GM21367 (cell line): ENCODE results near the gene TMEM35A.
"Not testable (repeated sequence)": the region's sequence is repeated elsewhere in the genome, so short reads cannot be mapped to it uniquely, and the experiment has no call there.

ENCODE experiments used
- ATAC-seq: cut with Tn5 transposase; IDR thresholded peaks from one replicate; pipeline ENCODE4 v1.9.1; 2021; ENCODE audit not compliant: unreplicated experiment

Gene TMEM35A, protein sequence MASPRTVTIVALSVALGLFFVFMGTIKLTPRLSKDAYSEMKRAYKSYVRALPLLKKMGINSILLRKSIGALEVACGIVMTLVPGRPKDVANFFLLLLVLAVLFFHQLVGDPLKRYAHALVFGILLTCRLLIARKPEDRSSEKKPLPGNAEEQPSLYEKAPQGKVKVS

DNA sequence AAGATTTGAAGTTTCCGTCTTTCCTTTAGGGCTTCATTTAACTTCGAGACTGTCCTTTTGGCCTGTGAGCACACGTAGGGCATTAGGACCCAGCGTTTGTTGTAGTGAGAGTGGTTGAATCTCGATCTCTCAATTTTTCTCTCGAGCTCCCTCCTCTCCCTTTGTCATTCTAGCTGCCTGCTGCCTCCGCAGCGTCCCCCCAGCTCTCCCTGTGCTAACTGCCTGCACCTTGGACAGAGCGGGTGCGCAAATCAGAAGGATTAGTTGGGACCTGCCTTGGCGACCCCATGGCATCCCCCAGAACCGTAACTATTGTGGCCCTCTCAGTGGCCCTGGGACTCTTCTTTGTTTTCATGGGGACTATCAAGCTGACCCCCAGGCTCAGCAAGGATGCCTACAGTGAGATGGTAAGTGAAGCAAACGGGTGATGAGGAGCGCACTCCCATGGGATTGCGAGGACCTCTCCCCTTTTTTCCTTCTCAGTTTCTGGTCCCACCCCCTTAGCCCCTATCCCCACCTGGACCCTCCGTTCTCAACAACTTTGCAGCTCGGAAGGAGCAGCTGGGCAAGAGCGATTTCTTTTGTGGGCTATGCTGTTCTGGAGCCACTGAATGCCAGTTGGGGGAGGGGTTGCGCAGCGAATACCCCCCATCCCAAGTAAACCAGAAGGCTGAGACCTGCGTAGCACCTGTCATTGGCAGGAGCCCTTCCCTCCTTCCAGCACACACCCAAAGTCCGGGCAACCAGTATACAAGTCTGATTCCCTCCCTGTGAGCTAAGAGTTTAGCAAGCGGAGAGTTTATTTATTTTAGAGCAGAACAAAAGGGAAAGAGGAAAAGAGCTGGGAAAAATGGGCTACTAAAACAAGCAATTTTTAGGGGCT is at the start of gene TMEM35A:
TMEM35A (plus strand) TSS at position 164 of the 883 bp plus-strand sequence; CDS start at position 288, 124 bp downstream.
- ATAC-seq: no peak

DNA sequence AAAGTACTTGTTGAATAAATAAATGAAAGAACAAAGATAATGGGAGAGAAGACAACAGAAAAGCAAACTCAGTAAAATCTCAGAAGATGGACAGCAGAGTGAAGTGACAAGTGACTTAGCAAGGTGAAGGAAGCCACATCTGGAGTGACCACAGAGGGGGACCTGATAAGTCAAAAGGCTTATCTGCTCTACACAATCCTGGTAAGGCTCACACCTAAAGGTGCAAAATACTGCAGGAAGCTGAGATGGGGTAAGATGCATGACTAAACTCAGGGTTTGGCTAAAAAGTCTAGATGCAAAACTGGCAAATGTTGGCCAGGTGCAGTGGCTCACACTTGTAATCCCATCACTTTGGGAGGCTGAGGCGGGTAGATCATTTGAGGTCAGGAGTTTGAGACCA is 49.0 kb upstream of the TMEM35A start:
- no peak for ATAC-seq

DNA sequence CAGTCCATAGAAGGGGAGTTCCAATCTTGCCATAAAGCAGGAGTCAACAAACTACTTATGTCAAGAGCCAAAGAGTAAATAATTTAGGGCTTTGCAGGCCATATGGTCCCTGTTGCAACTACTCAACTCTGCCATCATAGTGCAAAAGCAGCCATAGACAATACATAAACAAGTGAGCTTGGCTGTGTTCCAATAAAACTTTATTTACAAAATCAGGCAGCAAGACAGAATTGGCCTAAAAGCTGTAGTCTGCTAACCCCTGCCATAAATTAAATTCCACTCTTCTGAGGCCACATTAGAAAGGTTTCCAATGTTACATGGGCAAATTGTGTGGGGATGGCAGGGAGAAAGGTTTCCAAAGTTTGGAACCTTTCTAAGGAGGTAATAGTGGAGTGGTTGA is 41.4 kb upstream of the TMEM35A start:
- ATAC-seq: no peak

DNA sequence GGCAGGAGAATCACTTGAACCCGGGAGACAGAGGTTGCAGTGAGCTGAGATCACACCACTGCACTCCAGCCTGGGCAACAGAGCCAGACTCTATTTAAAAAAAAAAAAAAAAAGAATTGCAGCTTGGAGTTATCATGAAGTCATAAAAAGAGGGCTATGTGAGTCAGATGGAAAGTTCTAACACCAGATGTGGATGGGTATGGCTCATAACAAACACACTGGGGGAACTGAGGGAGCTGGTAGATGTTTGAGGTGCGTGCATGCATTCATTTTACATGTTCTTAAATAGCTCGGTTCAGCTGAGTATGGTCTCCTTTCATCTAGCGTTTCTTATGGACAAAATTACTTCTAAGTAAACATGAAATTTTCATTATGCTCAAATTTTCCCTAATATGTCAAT is 38.5 kb upstream of the TMEM35A start:
- no peak for ATAC-seq

DNA sequence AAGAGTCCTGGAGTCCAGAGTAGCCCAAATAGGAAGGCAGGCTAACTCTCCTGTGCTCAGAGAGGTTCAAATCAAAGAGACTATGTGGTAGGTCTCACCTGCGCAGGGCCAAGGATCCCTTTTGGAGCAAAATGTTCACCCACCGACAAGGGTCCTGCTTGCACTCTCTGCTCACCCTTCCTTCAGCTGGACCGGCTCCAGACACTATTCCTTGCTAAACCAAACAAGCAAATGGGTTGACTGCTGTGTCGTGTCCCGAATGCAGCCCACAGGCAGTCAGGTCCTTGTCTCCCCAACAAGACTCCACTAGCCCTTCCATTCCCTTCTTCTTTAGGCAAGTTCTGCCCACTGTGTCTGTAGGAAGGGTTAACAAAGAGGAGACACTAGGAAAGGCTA is 27.5 kb upstream of the TMEM35A start:
- ATAC-seq: no peak

DNA sequence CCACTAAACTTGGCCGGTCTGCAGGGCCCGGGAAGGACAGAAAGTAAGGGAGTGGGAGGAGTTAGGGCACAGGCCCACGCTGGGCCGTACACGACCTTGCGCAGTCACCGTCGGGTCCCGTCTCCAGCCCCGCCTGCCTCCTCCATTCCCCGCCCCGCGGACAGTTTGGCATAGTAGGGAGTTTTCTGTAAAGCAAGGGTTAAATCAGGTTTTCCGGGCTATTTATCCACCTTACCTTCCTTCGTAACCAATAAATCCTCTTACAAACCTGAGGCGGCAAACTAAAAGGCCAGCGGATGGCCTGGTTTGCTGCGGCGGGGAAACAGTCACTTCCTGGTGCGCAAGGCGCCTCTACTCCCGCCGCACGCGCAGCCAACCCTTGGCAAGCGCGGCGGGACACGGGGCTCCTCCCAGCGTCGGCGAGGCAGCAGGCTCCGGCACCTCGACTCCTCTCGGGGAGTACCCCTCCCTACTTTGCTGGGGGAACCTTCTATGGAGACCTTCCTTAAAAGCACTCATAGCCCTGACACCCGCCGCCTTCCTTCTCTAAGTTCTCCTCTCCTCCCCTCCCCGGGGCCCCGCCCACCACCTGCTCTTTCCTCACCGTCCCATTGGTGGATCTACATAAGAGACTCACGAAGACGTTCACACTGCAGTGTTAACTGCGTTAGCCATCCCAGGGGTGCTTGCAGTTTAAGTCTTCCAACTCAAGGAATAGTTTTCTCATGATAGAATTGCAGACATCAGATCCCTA is 27.0 kb upstream of the TMEM35A start, which contains the start of gene TRMT2B:
TRMT2B (minus strand) TSS at position 563 of the 754 bp plus-strand sequence. CDS start 9,822 bp downstream, outside the sequence.
- ATAC-seq: peak; percentile 91

DNA sequence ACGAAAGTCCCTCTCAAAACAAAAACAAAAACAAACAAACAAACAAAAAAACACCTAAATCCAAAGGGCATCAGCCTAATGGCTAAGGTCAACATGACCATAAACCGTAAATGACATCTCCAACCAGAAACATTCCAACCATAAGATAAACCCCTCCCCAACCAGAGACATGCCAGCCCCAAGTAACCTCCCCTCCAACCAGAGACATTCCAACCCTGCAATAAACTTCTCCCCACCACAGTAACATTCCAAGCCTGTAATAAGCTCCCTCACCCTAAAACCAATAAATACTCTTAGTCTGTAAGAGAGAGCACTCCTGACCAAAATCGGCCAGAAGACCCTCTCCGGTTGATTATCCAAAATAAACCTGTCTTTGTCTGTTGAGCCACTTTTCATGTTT is 22.1 kb upstream of the TMEM35A start:
- ATAC-seq: not testable (repeated sequence)

DNA sequence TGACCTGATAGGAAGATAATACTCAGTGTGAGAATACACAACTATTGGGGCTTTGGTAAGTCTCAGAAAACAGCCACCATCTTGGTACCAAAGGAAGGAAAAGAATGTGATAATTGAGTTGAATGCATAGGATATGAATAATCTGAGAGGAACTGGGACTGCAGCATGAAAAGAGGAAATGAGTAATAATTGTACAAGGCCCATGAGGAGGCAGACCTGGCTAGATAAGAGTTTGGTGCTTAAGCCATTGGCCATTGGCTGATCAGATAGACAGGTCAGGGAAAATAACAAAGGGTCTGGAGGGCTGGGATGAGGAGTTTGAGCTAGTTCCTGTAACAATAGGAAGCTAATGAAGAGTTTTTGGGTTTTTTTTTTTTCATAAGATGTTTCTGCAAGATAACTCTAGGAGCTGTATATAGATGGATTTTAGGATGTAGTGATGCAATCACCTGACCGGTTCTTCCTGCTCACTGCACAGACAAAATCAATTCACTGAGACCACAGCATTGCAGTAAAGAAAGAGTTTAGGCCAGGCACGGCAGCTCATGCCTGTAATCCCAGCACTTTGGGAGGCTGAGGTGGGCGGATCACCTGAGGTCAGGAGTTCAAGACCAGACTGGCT is 21.5 kb upstream of the TMEM35A start:
- ATAC-seq: peak; percentile 88

DNA sequence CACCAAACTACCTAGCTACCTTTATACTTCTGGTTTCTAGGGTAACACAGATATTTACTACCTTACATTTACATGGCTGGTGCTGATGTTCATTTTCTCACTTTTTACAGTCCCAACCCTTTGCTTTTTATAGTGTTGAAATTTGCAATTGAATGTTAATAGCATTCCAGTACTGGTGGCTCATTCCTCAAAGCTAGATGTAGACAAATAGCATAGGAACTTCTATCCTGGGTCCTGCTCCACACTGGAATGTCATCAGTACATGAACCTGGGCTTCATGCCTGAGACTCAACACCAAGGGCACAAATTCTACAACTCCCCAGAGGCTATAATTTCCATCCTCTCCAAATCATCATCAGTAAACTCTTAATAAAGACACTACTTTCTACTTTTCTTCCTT is 16.5 kb upstream of the TMEM35A start:
- ATAC-seq: no peak

DNA sequence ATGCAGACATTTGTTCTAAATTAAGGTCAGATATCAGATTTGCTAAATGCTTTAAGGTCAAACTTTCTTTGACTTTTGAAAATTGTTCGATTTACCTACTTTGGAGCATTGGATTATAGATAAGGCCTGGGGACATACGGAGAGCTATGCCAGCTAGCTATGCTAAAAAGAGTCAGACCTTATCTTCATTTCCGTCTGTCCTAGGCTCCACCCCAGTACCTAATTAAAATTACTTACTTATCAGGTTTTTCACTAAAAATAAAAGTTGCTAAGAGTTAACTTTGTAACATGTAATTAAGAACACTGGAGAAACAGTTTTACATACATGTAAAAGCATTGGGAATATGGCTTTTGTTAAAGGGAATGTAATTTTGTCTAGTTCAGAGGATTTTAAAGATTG is 7.1 kb upstream of the TMEM35A start:
- ATAC-seq: no peak

DNA sequence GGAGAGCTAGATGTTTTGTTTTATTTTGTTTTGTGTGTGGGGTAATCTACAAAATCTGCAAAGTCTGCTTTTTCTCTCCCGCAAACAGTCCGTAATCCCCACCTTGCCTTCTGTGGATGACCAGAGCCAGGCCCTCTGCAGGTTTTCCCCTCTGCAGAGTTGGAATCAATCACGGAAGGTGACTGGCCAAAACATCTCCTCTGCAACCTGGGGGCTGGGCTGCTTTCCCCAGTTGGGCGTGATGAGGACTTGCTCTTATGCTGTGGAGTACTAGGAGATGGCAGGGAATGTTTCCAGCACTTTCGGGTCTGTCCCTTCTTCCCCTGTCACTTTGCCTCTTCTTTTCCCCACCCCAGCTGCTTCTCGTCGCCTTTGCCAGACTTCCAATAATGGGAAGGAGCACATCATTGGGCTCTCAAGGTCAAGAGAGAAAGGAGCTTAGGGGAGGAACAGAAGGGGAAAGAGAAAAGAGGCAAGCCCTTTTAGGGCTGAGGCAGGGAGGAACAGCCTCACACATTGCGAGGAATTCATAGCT is 1.1 kb downstream of the TMEM35A start:
- ATAC-seq: no peak

DNA sequence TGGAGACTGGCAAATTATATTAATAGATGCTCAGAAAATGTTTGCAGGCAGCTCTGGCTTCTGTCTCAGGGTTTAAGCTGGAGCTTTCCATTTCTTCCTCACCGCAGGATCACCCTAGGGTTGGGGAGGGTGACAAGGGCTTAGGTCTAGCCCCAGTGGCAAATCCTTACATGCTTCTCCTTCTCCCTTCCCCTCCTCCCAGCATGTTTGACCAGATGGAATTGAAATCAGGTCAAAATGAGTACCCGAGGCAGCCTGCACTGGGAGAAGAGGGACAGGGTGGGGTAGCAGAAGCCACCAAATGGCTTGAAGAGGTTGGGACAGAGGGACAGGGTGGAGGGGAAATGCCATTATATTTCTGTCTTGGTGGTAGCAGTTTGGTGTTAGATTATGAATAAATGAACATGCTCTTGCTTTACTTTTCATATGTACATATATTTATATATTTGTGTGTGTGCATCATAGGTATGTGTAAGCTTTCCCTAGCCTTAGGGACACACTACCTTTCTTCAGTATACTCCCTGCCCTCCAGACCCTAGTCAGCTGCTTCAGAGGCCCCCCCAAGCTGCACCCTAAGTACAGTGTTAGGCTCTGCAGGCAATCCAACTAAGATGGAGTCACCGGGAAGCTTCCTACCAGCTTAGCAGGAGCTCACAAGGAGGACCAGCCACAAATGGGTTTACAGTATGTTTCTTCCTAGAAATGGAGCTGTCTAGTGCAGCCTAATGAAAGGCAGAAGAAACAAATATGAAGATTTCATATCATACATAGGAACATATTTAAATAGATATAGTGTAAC is 1.8 kb downstream of the TMEM35A start:
- no peak for ATAC-seq

DNA sequence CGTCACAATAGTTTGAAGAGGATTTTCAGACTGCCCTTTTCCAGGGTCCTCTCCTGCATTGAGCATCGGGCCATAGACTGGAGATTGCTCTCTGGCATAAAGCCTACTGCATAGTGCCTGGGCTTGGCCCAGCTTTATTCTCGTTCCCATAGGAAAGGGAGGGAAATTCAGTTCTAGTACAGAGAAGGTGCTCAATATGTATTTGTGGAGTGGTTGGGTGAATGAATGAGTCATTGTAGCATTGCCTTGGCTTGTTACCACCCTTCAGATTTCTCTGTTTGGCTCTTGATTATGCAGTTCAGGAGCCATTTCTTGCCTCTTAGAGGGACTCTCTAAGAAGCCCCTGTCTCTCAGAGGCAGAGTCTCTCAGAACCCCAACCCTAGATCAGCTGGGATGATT is 2.6 kb downstream of the TMEM35A start:
- no peak for ATAC-seq

DNA sequence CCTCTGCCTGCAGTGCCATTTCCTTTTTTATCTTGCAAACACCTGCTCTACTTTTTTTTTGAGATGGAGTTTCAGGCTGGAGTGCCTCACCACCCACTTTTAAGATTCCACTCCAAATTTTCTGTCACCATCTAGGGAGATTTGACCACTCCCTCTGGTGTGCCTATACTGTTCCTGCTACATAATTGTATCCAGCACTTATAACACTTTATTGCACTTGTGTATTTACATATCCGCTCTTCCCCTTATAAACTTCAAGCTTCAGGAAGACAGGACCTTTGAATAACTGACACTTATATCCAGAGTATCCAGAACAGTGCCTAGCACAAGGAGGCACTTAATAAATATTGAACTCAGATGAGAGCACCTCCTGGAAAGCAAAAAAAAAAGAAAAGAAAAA is 13.1 kb downstream of the TMEM35A start:
- no peak for ATAC-seq

DNA sequence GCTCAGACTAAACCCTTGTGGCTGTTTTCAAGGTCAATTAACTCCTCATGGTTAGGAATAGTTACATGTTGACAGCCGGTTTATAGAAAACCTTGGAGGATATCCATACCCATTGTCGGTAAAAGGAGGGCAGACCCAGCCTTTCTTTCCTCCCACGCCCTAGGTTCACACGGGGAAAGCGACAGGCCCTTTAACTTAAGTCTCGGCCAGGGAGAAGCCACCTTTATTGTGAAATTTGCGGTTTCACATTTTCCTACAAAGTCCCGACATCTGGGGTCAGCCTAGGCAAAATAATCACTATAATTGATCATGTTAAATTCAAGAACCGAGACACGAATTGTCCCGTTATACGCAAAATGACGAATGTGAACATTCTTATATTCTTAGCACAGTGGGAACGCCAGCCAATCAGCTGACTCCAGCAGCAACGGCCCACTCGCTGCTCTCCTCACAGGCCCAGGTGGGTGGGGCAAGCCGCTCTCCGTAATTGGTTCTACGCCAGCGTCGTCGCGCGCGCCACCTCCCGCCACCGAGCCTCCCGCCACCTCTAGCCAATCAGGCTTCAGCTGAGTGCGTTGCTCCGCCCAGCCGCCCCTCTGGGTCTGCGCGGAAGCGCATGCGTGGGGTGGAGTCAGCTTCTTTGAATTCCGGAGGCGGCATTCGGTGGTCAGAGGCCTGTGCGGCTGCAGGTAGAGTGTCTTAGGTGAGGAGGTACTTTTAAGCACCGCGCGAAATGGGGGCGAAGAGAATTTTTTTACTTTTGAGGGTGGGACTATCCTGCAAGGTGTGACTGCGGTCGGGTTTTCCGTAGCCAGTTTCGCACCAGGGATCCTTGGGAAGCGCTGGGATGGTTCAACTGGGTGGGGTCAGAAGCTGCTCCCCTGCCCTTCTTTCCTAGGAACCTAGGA is 19.1 kb downstream of the TMEM35A start, which contains the start of gene CENPI:
CENPI (plus strand) TSS at position 659 of the 908 bp plus-strand sequence. CDS start 2,867 bp downstream, outside the sequence.
- peak; percentile 98 for ATAC-seq

DNA sequence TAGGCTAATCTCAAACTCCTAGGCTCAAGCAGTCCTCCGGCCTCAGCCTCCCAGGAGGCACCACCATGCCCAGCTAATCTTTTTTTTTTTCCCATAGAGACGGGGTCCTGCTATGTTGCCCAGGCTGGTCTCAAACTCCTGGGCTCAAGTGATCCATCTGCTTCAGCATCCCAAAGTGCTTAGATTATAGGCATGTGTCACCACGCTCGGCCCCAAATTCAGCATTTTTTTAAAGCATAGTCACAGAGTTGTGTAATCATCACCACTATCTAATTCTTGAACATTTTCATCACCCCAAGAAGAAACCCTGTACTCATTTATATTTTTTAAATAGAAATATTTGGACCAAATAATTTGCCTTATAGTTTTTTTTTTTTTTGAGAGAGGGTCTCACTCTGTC is 29.6 kb downstream of the TMEM35A start:
- no peak for ATAC-seq

DNA sequence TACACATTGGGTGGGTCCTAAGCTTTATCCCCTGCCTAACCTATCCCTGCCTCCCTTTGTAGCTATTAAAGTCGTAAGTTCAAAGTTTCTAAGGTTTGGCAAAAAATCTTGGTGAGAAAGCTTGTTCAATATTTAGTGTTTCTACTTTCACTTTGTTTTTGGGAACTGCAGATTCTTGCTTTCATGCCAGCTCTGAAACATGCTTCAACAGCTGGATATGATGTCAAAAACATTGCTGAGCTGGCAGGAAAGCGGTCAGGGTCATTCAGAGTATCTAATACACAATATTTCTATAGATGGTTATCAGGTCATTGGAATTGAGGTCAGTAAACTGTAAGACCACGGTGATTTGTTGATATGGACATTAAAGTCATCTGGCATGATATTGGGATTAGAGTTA is 39.0 kb downstream of the TMEM35A start:
- no peak for ATAC-seq

DNA sequence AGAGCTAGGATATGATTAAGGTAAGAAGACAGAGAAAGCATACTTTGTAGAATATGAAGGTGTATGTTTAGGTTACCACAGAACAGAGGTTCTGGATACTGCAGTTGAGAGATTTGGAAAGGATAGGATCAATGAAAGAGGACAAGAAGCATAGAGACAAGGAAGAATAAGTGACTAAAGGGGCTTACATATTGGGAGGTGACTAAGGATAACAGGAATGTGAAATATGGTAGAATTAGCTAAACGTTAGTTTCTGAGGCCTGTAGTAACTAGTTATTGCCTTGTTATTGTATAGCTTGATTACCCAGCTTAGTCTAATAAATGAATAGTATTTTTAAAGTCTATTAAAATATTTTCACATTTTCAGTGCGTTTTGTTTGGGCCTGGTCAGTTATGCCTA is 57.6 kb downstream of the TMEM35A start:
- ATAC-seq: no peak
